K562 (cell line): ENCODE measurements around the gene GDF2. TPM values are rescaled to one million over a fixed set of nuclear protein-coding genes. Genes with fewer than 3 reads are reported as not detected.

Experiments
- ATF1 ChIP-seq, 2 experiments: fragments of 450-650 bp in 1 of 2; IDR thresholded peaks; 2 replicates each; pipeline ENCODE4 v1.6.1; 2016; ENCODE audit warnings: missing compliant biosample characterization in 1 of 2, missing genetic modification characterization in 1 of 2
- BHLHE40 ChIP-seq: IDR thresholded peaks from 2 replicates; pipeline ENCODE4 v1.6.1; 2011; ENCODE audit warnings: low read length, improper control_type of control experiment
- CBFA2T3 ChIP-seq: fragments of 450-650 bp; IDR thresholded peaks from 2 replicates; pipeline ENCODE4 v1.6.1; 2017
- EZH2 ChIP-seq: IDR thresholded peaks from 2 replicates; pipeline ENCODE4 v1.6.1; 2012; ENCODE audit warnings: low read depth, mild to moderate bottlenecking, inconsistent platforms, low read length, borderline replicate concordance
- HDGF ChIP-seq: fragments of 450-650 bp; IDR thresholded peaks from 2 replicates; pipeline ENCODE4 v1.6.1; 2016
- KLF1 ChIP-seq: fragments of 450-650 bp; IDR thresholded peaks from 2 replicates; pipeline ENCODE4 v1.6.1; 2016; ENCODE audit warnings: missing genetic modification characterization, missing compliant biosample characterization
- LARP7 ChIP-seq: fragments of 450-650 bp; IDR thresholded peaks from 2 replicates; pipeline ENCODE4 v1.6.1; 2016
- MAFG ChIP-seq: fragments of 450-650 bp; conservative IDR thresholded peaks from 2 replicates; pipeline ENCODE4 v1.6.1; 2016; ENCODE audit warnings: missing genetic modification characterization, missing compliant biosample characterization
- MAFK ChIP-seq: IDR thresholded peaks from 2 replicates; pipeline ENCODE4 v1.6.1; 2011; ENCODE audit warnings: low read length, improper control_type of control experiment
- NFRKB ChIP-seq: fragments of 450-650 bp; IDR thresholded peaks from 2 replicates; pipeline ENCODE4 v1.6.1; 2016; ENCODE audit warnings: low read depth
- POLR2B ChIP-seq: fragments of 450-650 bp; IDR thresholded peaks from 2 replicates; pipeline ENCODE4 v1.6.1; 2018; ENCODE audit warnings: low read depth; ENCODE audit not compliant: partially characterized antibody
- RBBP5 ChIP-seq: fragments of 200-600 bp; sonication (generic); IDR thresholded peaks from 2 replicates; pipeline ENCODE4 v1.6.1; 2012; ENCODE audit warnings: borderline replicate concordance, mild to moderate bottlenecking, low read length, control low read depth, inconsistent platforms; ENCODE audit not compliant: insufficient read depth, poor library complexity, severe bottlenecking
- RBM14 ChIP-seq: fragments of 200-400 bp; formaldehyde crosslinking; IDR thresholded peaks from 2 replicates; pipeline ENCODE4 v1.6.1; 2018; ENCODE audit warnings: low read depth, mild to moderate bottlenecking, low read length, moderate library complexity, borderline replicate concordance; ENCODE audit not compliant: insufficient read depth
- SMAD3 ChIP-seq: fragments of 450-650 bp; formaldehyde crosslinking; conservative IDR thresholded peaks from 2 replicates; pipeline ENCODE4 v1.4.0; 2020; ENCODE audit warnings: mild to moderate bottlenecking
- SMAD4 ChIP-seq: fragments of 250-450 bp; sonication (Bioruptor Pico); conservative IDR thresholded peaks from 2 replicates; pipeline ENCODE4 v1.8.0; 2021; ENCODE audit warnings: inconsistent platforms, mild to moderate bottlenecking, moderate library complexity
- TAF7 ChIP-seq: fragments of 450-650 bp; IDR thresholded peaks from 2 replicates; pipeline ENCODE4 v1.6.1; 2016; ENCODE audit warnings: missing genetic modification characterization, missing compliant biosample characterization
- TBL1XR1 ChIP-seq, 2 experiments: IDR thresholded peaks; 2 replicates each; pipeline ENCODE4 v1.6.1; 2012; ENCODE audit warnings: improper control_type of control experiment in 2 of 2, low read length in 2 of 2, mild to moderate bottlenecking in 1 of 2
- ZC3H11A ChIP-seq: IDR thresholded peaks from 2 replicates; pipeline ENCODE4 v1.6.1; 2012; ENCODE audit warnings: low read depth, low read length, improper control_type of control experiment
- ZNF146 ChIP-seq: IDR thresholded peaks from one replicate; pipeline ENCODE4 v1.6.1; 2018; ENCODE audit warnings: missing compliant biosample characterization; ENCODE audit not compliant: unreplicated experiment
- ZNF263 ChIP-seq: sonication (generic); formaldehyde crosslinking; IDR thresholded peaks from 2 replicates; pipeline ENCODE4 v1.8.0; 2022; ENCODE audit warnings: mild to moderate bottlenecking, missing genetic modification reagents, borderline replicate concordance
- ZNF347 ChIP-seq: fragments of 450-650 bp; formaldehyde crosslinking; IDR thresholded peaks from 2 replicates; pipeline ENCODE4 v1.4.0; 2020; ENCODE audit warnings: low read depth, mild to moderate bottlenecking, moderate library complexity
- ZNF766 ChIP-seq: fragments of 200-800 bp; sonication (Bioruptor generic); conservative IDR thresholded peaks from 2 replicates; pipeline ENCODE4 v1.6.1; 2016; ENCODE audit warnings: missing genetic modification characterization, missing compliant biosample characterization
- polyA plus RNA-seq, 8 experiments: library from polyadenylated mRNA; depleted of rRNA in 4 of 8; stranded (reverse) in 5 of 8; unstranded in 3 of 8; fragments of >200 nt; fragmentation: Nextera tagmentation in 2 of 8; fragmentation: Illumina TruSeq in 1 of 8; extraction: Ambion mirVana in 2 of 8; extraction: Trizol in 1 of 8; gene quantifications; 2 replicates each; pipeline versions ENCODE4 v1.2.1 to v1.2.3, GENCODE V29; 2011 to 2014; ENCODE audit warnings: inconsistent platforms in 1 of 8, missing spikeins in 1 of 8
- total RNA-seq, 7 experiments: library from RNA; depleted of rRNA in 6 of 7; stranded (reverse); fragments of >200 nt in 6 of 7; fragmentation: Illumina TruSeq in 2 of 7; extraction: Trizol in 2 of 7; gene quantifications; 2 replicates each; pipeline versions ENCODE4 v1.2.1 to v1.2.3, GENCODE V29; 2011 to 2021; ENCODE audit warnings: low replicate concordance in 1 of 7
- TF ChIP-seq, protein P1 (sequence below): IDR thresholded peaks from 2 replicates; pipeline ENCODE4 v1.6.1; 2016; ENCODE audit warnings: missing genetic modification characterization, missing compliant biosample characterization
- TF ChIP-seq, protein P2 (sequence below), 2 experiments: fragments of 450-650 bp; IDR thresholded peaks; 2 replicates each; pipeline ENCODE4 v1.6.1; 2016

GDF2 gene
- total and polyA plus RNA-seq, 9 of the 15 experiments (the other 6 are each of a cell fraction or from before 2014, with no cell fraction given), result 0.08 to 0.58 (median 0.27) TPM; not detected in 2

GRCh38 chr10:47336387-47337134, 14.3 kb downstream of the GDF2 start (continued):
- TF ChIP-seq SMAD4 (CRISPR knock-in tag), result peak; percentile 68
- peak; percentile 76 for TF ChIP-seq TAF7 (tag)
- TF ChIP-seq ZNF146, result no peak
- TF ChIP-seq ATF1 (CRISPR knock-in tag; IDR thresholded peaks at IDR 0.05), result no peak
- peak; percentile 79 for TF ChIP-seq ATF1 (tag; IDR thresholded peaks at IDR 0.05)
- no peak for TF ChIP-seq ZNF347 (CRISPR knock-in tag)
- TF ChIP-seq RBBP5, result peak; percentile 64
- TF ChIP-seq ZNF766 (CRISPR knock-in tag), result peak; percentile 80
- peak; percentile 86 for TF ChIP-seq KLF1 (tag)
- peak; percentile 68 for TF ChIP-seq ZNF263 (CRISPR knock-in tag)
- peak; percentile 76; the same call in 1 of the 2 replicates for TF ChIP-seq HDGF
- no peak for TF ChIP-seq POLR2B
- TF ChIP-seq EZH2, result 0 out of 2 replicates have a peak, but pooled peaks have one; percentile 45
- TF ChIP-seq MAFG, result 0 out of 2 replicates have a peak, but pooled peaks have one; percentile 8
- peak; percentile 78 for TF ChIP-seq CBFA2T3
- TF ChIP-seq BHLHE40, result no peak
- peak in 1 of 2 experiments; percentile 69; a peak in 1 of 4 replicates for TF ChIP-seq TBL1XR1 (IDR thresholded peaks at IDR 0.05; ENCODE audit: low read length in 2 of 2)
- TF ChIP-seq, protein P1, sequence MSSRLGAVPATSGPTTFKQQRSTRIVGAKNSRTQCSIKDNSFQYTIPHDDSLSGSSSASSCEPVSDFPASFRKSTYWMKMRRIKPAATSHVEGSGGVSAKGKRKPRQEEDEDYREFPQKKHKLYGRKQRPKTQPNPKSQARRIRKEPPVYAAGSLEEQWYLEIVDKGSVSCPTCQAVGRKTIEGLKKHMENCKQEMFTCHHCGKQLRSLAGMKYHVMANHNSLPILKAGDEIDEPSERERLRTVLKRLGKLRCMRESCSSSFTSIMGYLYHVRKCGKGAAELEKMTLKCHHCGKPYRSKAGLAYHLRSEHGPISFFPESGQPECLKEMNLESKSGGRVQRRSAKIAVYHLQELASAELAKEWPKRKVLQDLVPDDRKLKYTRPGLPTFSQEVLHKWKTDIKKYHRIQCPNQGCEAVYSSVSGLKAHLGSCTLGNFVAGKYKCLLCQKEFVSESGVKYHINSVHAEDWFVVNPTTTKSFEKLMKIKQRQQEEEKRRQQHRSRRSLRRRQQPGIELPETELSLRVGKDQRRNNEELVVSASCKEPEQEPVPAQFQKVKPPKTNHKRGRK (tag), result no peak
- 0 out of 2 replicates have a peak, but pooled peaks have one; percentile 51 for TF ChIP-seq SMAD3 (CRISPR knock-in tag)
- TF ChIP-seq MAFK, result 0 out of 2 replicates have a peak, but pooled peaks have one; percentile 14
- TF ChIP-seq LARP7, result 0 out of 2 replicates have a peak, but pooled peaks have one; percentile 11
- TF ChIP-seq NFRKB, result peak; percentile 93
- no peak for TF ChIP-seq ZC3H11A
- no peak for TF ChIP-seq RBM14
- TF ChIP-seq, protein P2, sequence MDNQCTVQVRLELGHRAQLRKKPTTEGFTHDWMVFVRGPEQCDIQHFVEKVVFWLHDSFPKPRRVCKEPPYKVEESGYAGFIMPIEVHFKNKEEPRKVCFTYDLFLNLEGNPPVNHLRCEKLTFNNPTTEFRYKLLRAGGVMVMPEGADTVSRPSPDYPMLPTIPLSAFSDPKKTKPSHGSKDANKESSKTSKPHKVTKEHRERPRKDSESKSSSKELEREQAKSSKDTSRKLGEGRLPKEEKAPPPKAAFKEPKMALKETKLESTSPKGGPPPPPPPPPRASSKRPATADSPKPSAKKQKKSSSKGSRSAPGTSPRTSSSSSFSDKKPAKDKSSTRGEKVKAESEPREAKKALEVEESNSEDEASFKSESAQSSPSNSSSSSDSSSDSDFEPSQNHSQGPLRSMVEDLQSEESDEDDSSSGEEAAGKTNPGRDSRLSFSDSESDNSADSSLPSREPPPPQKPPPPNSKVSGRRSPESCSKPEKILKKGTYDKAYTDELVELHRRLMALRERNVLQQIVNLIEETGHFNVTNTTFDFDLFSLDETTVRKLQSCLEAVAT (IDR thresholded peaks at IDR 0.05), result peak in 1 of 2 experiments; percentile 51; a peak in 1 of 4 replicates
